PC-3 (cell line): ENCODE data around the gene SIRT2.

Source experiments
- CTCF ChIP-seq: fragments of 300-600 bp; sonication (generic); conservative IDR thresholded peaks from 2 replicates; pipeline ENCODE4 v1.5.1; 2017; ENCODE audit warnings: antibody characterized with exemption, low read depth, mild to moderate bottlenecking, low read length
- EZH2 ChIP-seq: fragments of 300-600 bp; sonication (generic); IDR thresholded peaks from one replicate; pipeline ENCODE4 v1.6.1; 2017; ENCODE audit warnings: antibody characterized with exemption, mild to moderate bottlenecking, low read length; ENCODE audit not compliant: unreplicated experiment

- TF ChIP-seq CTCF = no peak
- no peak for TF ChIP-seq EZH2
Measured at GRCh38 chr19:38893341-38893771, 6.1 kb downstream of the SIRT2 start.
